Measurements from ENCODE around the gene ACSL5. TPM values are rescaled to one million over a fixed set of nuclear protein-coding genes. Genes with fewer than 3 reads are reported as not detected.

Gene ACSL5
- total and polyA plus RNA-seq, 2 donors (not counting 1 experiment from before 2014, with no cell fraction given), result 1.7 to 6.6 TPM

DNA sequence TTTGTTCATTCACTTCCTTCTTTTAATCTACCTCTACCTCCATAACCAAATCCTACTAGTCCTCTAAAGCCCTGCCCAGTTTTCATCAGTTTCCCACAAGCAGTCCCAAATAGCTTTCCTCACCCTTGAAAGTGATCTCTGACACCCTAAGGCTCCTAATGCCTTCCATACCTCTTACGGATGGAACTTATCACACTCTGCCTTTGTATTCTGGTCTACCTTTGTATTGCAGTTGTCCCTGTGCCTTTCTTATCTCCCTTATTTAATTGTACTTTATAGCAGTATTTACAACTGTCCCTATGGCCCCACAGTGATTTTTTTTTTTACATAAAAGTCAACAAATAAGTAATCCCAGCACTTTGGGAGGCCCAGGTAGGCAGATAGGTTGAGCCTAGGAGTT, 33.8 kb downstream of the ACSL5 start:
- no peaks in the 10 kb centered on the region for H3K79me2 ChIP-seq (ENCODE audit: control insufficient read depth, insufficient read depth, low read length)
- H3K27ac ChIP-seq (ENCODE audit: insufficient read depth, low read length), result no peak overlapping the region
- TF ChIP-seq, protein P1, sequence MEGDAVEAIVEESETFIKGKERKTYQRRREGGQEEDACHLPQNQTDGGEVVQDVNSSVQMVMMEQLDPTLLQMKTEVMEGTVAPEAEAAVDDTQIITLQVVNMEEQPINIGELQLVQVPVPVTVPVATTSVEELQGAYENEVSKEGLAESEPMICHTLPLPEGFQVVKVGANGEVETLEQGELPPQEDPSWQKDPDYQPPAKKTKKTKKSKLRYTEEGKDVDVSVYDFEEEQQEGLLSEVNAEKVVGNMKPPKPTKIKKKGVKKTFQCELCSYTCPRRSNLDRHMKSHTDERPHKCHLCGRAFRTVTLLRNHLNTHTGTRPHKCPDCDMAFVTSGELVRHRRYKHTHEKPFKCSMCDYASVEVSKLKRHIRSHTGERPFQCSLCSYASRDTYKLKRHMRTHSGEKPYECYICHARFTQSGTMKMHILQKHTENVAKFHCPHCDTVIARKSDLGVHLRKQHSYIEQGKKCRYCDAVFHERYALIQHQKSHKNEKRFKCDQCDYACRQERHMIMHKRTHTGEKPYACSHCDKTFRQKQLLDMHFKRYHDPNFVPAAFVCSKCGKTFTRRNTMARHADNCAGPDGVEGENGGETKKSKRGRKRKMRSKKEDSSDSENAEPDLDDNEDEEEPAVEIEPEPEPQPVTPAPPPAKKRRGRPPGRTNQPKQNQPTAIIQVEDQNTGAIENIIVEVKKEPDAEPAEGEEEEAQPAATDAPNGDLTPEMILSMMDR (conservative IDR thresholded peaks at IDR 0.05 in 1 of 2, IDR thresholded peaks at IDR 0.05 in 1 of 2; ENCODE audit: low read depth in 1 of 2, low read length in 2 of 2), result no peak
- no peak for TF ChIP-seq EZH2 (IDR thresholded peaks at IDR 0.05; ENCODE audit: low read length, missing control alignments)

DNA sequence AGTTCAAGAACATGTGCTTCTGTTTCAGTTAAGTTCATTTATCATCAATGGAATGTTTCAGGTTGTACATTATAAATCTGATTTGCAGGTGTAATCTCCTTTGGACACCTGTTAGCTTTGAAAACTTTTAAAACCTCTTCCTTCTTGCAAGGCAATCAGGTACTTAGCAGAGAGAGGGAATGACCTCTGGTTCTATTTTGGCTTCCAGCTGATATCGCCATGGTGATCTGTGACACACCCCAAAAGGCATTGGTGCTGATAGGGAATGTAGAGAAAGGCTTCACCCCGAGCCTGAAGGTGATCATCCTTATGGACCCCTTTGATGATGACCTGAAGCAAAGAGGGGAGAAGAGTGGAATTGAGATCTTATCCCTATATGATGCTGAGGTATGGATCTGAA, 35.4 kb downstream of the ACSL5 start:
- no peak overlapping the region for H3K9ac ChIP-seq (ENCODE audit: insufficient read depth, low read length)
- no peaks in the 10 kb centered on the region for H3K4me1 ChIP-seq (ENCODE audit: control insufficient read depth, extremely low read depth, insufficient read depth, low read length)
- no peak overlapping the region for H3K27ac ChIP-seq (ENCODE audit: insufficient read depth, low read length)
- no peak overlapping the region for H3K4me3 ChIP-seq (replicated peaks in 1 of 4; ENCODE audit: control extremely low read depth in 1 of 4, insufficient read depth in 1 of 4, low read depth in 3 of 4, low read length in 4 of 4)
- H3K9me3 ChIP-seq (ENCODE audit: control insufficient read depth, insufficient read depth, low read depth, low read length), result no peaks in the 10 kb centered on the region
- no peak for DNase-seq (ENCODE audit: low read depth in 2 of 2)
- no peaks in the 10 kb centered on the region for H3K79me2 ChIP-seq (ENCODE audit: control insufficient read depth, insufficient read depth, low read length)
- H2AFZ ChIP-seq (ENCODE audit: low read length), result no peak overlapping the region
- H3K36me3 ChIP-seq (ENCODE audit: control insufficient read depth, insufficient read depth, low read length), result no peaks in the 10 kb centered on the region
- H3K27me3 ChIP-seq (ENCODE audit: control insufficient read depth, insufficient read depth, low read length), result no peaks in the 10 kb centered on the region
- no peaks in the 10 kb centered on the region for H4K20me1 ChIP-seq (ENCODE audit: control insufficient read depth, extremely low read depth, insufficient read depth, low read length)
- TF ChIP-seq, protein P1 (conservative IDR thresholded peaks at IDR 0.05 in 1 of 2, IDR thresholded peaks at IDR 0.05 in 1 of 2; ENCODE audit: low read depth in 1 of 2, low read length in 2 of 2), result no peak
- no peak for TF ChIP-seq EZH2 (IDR thresholded peaks at IDR 0.05; ENCODE audit: low read length, missing control alignments)
- H3K4me2 ChIP-seq (ENCODE audit: extremely low read depth, insufficient read depth, low read length), result no peak overlapping the region

More for the DNA sequence above, 33.8 kb downstream of the ACSL5 start:
- no peak overlapping the region for H3K4me3 ChIP-seq (replicated peaks in 1 of 4; ENCODE audit: control extremely low read depth in 1 of 4, insufficient read depth in 1 of 4, low read depth in 3 of 4, low read length in 4 of 4)
- H3K4me1 ChIP-seq (ENCODE audit: control insufficient read depth, extremely low read depth, insufficient read depth, low read length), result no peaks in the 10 kb centered on the region
- no peak overlapping the region for H3K4me2 ChIP-seq (ENCODE audit: extremely low read depth, insufficient read depth, low read length)
- no peak for DNase-seq (ENCODE audit: low read depth in 2 of 2)
- no peaks in the 10 kb centered on the region for H3K36me3 ChIP-seq (ENCODE audit: control insufficient read depth, insufficient read depth, low read length)
- no peaks in the 10 kb centered on the region for H3K27me3 ChIP-seq (ENCODE audit: control insufficient read depth, insufficient read depth, low read length)
- H4K20me1 ChIP-seq (ENCODE audit: control insufficient read depth, extremely low read depth, insufficient read depth, low read length), result no peaks in the 10 kb centered on the region
- H2AFZ ChIP-seq (ENCODE audit: low read length), result no peak overlapping the region
- H3K9me3 ChIP-seq (ENCODE audit: control insufficient read depth, insufficient read depth, low read depth, low read length), result no peaks in the 10 kb centered on the region
- H3K9ac ChIP-seq (ENCODE audit: insufficient read depth, low read length), result no peak overlapping the region

DNA sequence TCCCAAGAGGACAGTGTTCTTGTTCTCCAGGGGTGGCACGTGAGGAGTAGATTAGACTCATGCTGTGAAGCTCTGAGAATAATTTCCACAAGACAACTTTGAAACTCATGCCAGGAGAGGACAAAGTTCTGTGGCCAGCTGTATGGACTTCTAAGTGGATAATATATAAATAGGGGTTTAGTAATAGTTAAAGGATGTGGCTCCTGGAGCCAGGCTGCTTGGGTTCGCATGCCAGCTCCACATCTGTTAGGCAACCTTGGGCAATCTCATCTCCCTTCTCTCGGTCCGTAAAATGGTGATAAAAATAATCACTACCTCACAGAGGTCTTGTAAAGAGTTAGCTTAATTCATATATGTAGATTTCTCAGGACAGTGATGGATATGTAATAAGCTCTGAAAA, 35.8 kb downstream of the ACSL5 start:
- H3K36me3 ChIP-seq (ENCODE audit: control insufficient read depth, insufficient read depth, low read length), result no peaks in the 10 kb centered on the region
- H3K4me2 ChIP-seq (ENCODE audit: extremely low read depth, insufficient read depth, low read length), result no peak overlapping the region
- H3K4me1 ChIP-seq (ENCODE audit: control insufficient read depth, extremely low read depth, insufficient read depth, low read length), result no peaks in the 10 kb centered on the region
- DNase-seq (ENCODE audit: low read depth in 2 of 2), result no peak
- H2AFZ ChIP-seq (ENCODE audit: low read length), result no peak overlapping the region
- H4K20me1 ChIP-seq (ENCODE audit: control insufficient read depth, extremely low read depth, insufficient read depth, low read length), result no peaks in the 10 kb centered on the region
- H3K27ac ChIP-seq (ENCODE audit: insufficient read depth, low read length), result no peak overlapping the region
- TF ChIP-seq EZH2 (IDR thresholded peaks at IDR 0.05; ENCODE audit: low read length, missing control alignments), result no peak
- TF ChIP-seq, protein P1 (conservative IDR thresholded peaks at IDR 0.05 in 1 of 2, IDR thresholded peaks at IDR 0.05 in 1 of 2; ENCODE audit: low read depth in 1 of 2, low read length in 2 of 2), result no peak
- no peaks in the 10 kb centered on the region for H3K27me3 ChIP-seq (ENCODE audit: control insufficient read depth, insufficient read depth, low read length)
- no peak overlapping the region for H3K9ac ChIP-seq (ENCODE audit: insufficient read depth, low read length)
- no peaks in the 10 kb centered on the region for H3K79me2 ChIP-seq (ENCODE audit: control insufficient read depth, insufficient read depth, low read length)
- H3K9me3 ChIP-seq (ENCODE audit: control insufficient read depth, insufficient read depth, low read depth, low read length), result no peaks in the 10 kb centered on the region
- no peak overlapping the region for H3K4me3 ChIP-seq (replicated peaks in 1 of 4; ENCODE audit: control extremely low read depth in 1 of 4, insufficient read depth in 1 of 4, low read depth in 3 of 4, low read length in 4 of 4)
